ENCODE measurements around the gene LCN10. TPM values are rescaled to one million over a fixed set of nuclear protein-coding genes. Genes with fewer than 3 reads are reported as not detected.

The LCN10 gene
- total and polyA plus RNA-seq, 2 of the 13 experiments (the other 11 are each of a cell fraction or from before 2014, with no cell fraction given): 0.53 to 0.61 TPM

GRCh38 chr9:136690104-136690805 lies 52.5 kb downstream of the LCN10 start:
- in situ Hi-C loops (cut with HindIII; ENCODE audit: extremely low pct_ligation_motif_present, low pct_unique_long_range_greater_than_20kb): no loop called here
- FAIRE-seq: no peak
- Histone ChIP-seq H3K4me1 (ENCODE audit: insufficient read depth, low read length) (peaks cover 61% of the 10 kb centered on the region), H3K27ac (ENCODE audit: extremely low read length, insufficient read depth, low read length) (no peak overlapping the region), H3K4me3 (replicated peaks in 1 of 3; ENCODE audit: insufficient read depth in 1 of 3, low read depth in 2 of 3, low read length in 3 of 3) (no peak overlapping the region), H2AFZ (ENCODE audit: low read length) (no peak overlapping the region), H3K9ac (ENCODE audit: insufficient read depth, low read depth, low read length) (no peak overlapping the region), H3K27me3 (ENCODE audit: control insufficient read depth in 1 of 2, insufficient read depth in 2 of 2, low read length in 2 of 2) (peaks cover 19 to 73% of the 10 kb centered on the region in 2 experiments), H3K36me3 (replicated peaks in 1 of 2; ENCODE audit: control insufficient read depth in 1 of 2, insufficient read depth in 2 of 2, low read length in 2 of 2) (no peaks in the 10 kb centered on the region), H3K79me2 (ENCODE audit: insufficient read depth, low read length) (no peaks in the 10 kb centered on the region), H3K4me2 (ENCODE audit: low read depth, low read length) (no peak overlapping the region), H3K9me3 (ENCODE audit: low read length) (no peaks in the 10 kb centered on the region), H4K20me1 (ENCODE audit: insufficient read depth, low read length) (no peaks in the 10 kb centered on the region)
- ChIA-PET POLR2A (interaction anchor here (0.6 kb wide), 1 partner anchor 46 kb away, joined by 3 read pairs; no protein-coding TSS in a partner anchor), CTCF (ENCODE audit: low intra/inter-chr PET ratio, low total read pairs) (no interaction called here)
- TF ChIP-seq DMAP1 (CRISPR knock-in tag; IDR thresholded peaks at IDR 0.05) (no peak), ZNF142 (CRISPR knock-in tag; IDR thresholded peaks at IDR 0.05) (no peak), TERF1 (CRISPR knock-in tag; IDR thresholded peaks at IDR 0.05) (no peak), NR1H2 (CRISPR knock-in tag; IDR thresholded peaks at IDR 0.05; ENCODE audit: borderline replicate concordance, low read depth) (no peak)
- no peak for DNase-seq (ENCODE audit: low spot score)
- 75% methylated on average over 4 of the region's 25 CpGs for WGBS (ENCODE audit: low lambda C conversion rate)
- BruUV-seq (replicated peaks): no TSS peak
- intact Hi-C loops (cut with micrococcal nuclease; ENCODE audit: unreplicated experiment): loop anchor here (5.0 kb wide), 1 partner anchor 43 kb away; no protein-coding TSS in a partner anchor
- ATAC-seq: no peak
